Smooth muscle cell (in vitro differentiated cells): ENCODE measurements around the gene DPEP2. TPM values are rescaled to one million over a fixed set of nuclear protein-coding genes. Genes with fewer than 3 reads are reported as not detected.

ENCODE experiments used
- DNase-seq: peaks from one replicate; lab custom pipeline; 2025; ENCODE audit not compliant: unreplicated experiment; lab: John Stamatoyannopoulos, UW
- H2AFZ ChIP-seq: fragments of 200-600 bp; sonication (generic); 2 replicates; pipeline ENCODE4 v1.6.0; 2016; ENCODE audit warnings: antibody characterized with exemption, low read depth, mild to moderate bottlenecking
- H3F3A ChIP-seq: fragments of 200-600 bp; sonication (generic); 2 replicates; pipeline ENCODE4 v1.6.0; 2017; ENCODE audit warnings: antibody characterized with exemption, low read depth
- H3K27ac ChIP-seq: fragments of 200-600 bp; sonication (generic); 2 replicates; pipeline ENCODE4 v1.5.1; 2016; ENCODE audit warnings: low read depth, mild to moderate bottlenecking
- H3K27me3 ChIP-seq: fragments of 200-600 bp; sonication (generic); 2 replicates; pipeline ENCODE4 v1.6.1; 2016; ENCODE audit warnings: low read depth, mild to moderate bottlenecking
- H3K36me3 ChIP-seq: fragments of 200-600 bp; sonication (generic); 2 replicates; pipeline ENCODE4 v1.5.1; 2016; ENCODE audit warnings: low read depth
- H3K4me1 ChIP-seq: fragments of 200-600 bp; sonication (generic); 2 replicates; pipeline ENCODE4 v1.5.1; 2016; ENCODE audit warnings: low read depth
- H3K4me2 ChIP-seq: fragments of 200-600 bp; sonication (generic); 2 replicates; pipeline ENCODE4 v1.6.0; 2016; ENCODE audit warnings: mild to moderate bottlenecking
- H3K4me3 ChIP-seq: fragments of 200-600 bp; sonication (generic); 2 replicates; pipeline ENCODE4 v1.5.1; 2016; ENCODE audit warnings: mild to moderate bottlenecking
- H3K79me2 ChIP-seq: fragments of 200-600 bp; sonication (generic); 2 replicates; pipeline ENCODE4 v1.6.0; 2016; ENCODE audit warnings: low read depth, mild to moderate bottlenecking
- H3K9ac ChIP-seq: fragments of 200-600 bp; sonication (generic); 2 replicates; pipeline ENCODE4 v1.6.0; 2016; ENCODE audit warnings: low read depth
- H3K9me3 ChIP-seq: fragments of 200-600 bp; sonication (generic); replicated peaks from 2 replicates; pipeline ENCODE4 v1.5.1; 2016; ENCODE audit warnings: low read depth
- H4K20me1 ChIP-seq: fragments of 200-600 bp; sonication (generic); 2 replicates; pipeline ENCODE4 v1.6.0; 2016; ENCODE audit warnings: low read depth
- WGBS: methylation state at CpG from one replicate; pipeline ENCODE4 v1.1.7; 2016; ENCODE audit warnings: low lambda C conversion rate; 5-methylcytosine and 5-hydroxymethylcytosine counted together
- polyA plus RNA-seq: library from polyadenylated mRNA; unstranded; fragments of >200 nt; fragmentation: Nextera tagmentation; extraction: Ambion mirVana; gene quantifications from 2 replicates; pipeline ENCODE4 v1.2.1, GENCODE V29; 2016
- total RNA-seq: library from RNA; depleted of rRNA; stranded (reverse); fragments of >200 nt; gene quantifications from 2 replicates; pipeline ENCODE4 v1.2.3, GENCODE V29; 2014
- TF ChIP-seq, protein P1 (sequence below): fragments of 200-600 bp; sonication (generic); IDR thresholded peaks from 2 replicates; pipeline ENCODE4 v1.5.1; 2017; ENCODE audit warnings: borderline replicate concordance, mild to moderate bottlenecking, antibody characterized with exemption; ENCODE audit not compliant: insufficient read depth, poor library complexity, severe bottlenecking

Gene DPEP2
- total and polyA plus RNA-seq, 2 experiments from 2014 or later, result not detected

DNA sequence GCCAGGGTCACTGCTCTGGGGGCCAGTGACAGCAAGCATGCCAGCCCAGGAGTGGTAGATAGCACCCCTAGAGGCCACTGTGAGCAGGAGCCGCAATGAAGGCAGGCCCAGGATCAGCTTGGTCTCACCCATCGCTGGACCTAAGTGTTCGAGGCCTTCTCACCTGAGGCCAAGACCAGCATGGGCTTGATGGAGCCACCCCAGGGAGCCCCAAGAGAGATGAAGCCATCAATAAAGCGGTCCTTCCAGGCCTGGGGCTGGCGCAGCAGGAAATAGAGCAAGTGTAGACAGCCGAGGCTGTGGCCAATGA lies 57.1 kb downstream of the DPEP2 start:
- Histone ChIP-seq H3K4me2 (no peak overlapping the region), H2AFZ (no peak overlapping the region), H3K27me3 (no peaks in the 10 kb centered on the region), H3K9me3 (no peaks in the 10 kb centered on the region), H4K20me1 (peaks cover 83% of the 10 kb centered on the region), H3K27ac (no peak overlapping the region), H3K9ac (no peak overlapping the region), H3F3A (peaks cover 20% of the 10 kb centered on the region), H3K36me3 (no peaks in the 10 kb centered on the region), H3K4me1 (peaks cover under 1% of the 10 kb centered on the region), H3K79me2 (no peaks in the 10 kb centered on the region), H3K4me3 (no peak overlapping the region)
- TF ChIP-seq, protein P1, sequence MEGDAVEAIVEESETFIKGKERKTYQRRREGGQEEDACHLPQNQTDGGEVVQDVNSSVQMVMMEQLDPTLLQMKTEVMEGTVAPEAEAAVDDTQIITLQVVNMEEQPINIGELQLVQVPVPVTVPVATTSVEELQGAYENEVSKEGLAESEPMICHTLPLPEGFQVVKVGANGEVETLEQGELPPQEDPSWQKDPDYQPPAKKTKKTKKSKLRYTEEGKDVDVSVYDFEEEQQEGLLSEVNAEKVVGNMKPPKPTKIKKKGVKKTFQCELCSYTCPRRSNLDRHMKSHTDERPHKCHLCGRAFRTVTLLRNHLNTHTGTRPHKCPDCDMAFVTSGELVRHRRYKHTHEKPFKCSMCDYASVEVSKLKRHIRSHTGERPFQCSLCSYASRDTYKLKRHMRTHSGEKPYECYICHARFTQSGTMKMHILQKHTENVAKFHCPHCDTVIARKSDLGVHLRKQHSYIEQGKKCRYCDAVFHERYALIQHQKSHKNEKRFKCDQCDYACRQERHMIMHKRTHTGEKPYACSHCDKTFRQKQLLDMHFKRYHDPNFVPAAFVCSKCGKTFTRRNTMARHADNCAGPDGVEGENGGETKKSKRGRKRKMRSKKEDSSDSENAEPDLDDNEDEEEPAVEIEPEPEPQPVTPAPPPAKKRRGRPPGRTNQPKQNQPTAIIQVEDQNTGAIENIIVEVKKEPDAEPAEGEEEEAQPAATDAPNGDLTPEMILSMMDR, result peak; percentile 46
- DNase-seq, result no peak
- WGBS, result 86% methylated on average over 6 of the region's 6 CpGs

DNA sequence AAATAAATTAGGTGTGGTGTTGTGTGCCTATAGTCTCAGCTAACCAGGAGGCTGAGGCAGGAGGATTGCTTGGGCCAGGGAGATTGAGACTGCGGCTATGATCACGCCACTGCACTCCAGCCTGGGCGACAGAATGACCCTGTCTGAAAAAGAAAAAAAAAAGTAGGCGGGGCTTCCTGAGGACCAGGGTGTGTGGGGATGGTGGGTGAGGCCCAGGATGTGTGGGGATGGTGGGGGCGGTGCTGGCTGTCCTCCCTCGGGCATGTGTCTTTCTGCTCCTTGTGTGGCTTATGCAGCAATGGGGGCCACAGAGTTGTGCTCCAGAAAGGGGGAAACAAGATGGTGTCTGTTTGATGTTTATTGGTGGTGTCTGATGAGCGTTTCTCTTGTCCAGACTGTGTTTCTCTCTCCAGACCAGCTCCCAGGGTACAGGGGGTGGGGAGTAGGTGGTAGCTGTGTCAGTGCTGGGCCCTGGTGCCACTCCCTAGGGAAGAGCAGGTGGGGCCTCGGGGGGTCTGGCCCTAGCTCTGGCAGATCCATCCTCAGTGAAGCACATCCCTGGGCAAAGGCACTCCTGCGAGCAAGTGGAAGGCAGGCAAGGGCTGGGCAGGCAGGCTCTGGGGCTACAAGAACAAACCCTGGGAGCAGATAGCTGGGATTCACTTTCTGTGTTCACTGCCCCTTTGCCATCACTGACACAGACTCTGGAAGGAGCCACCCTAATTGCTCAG lies 57.6 kb downstream of the DPEP2 start:
- Histone ChIP-seq H3K9ac (no peak overlapping the region), H3K4me1 (peaks cover 4% of the 10 kb centered on the region), H3K79me2 (no peaks in the 10 kb centered on the region), H2AFZ (no peak overlapping the region), H3F3A (peaks cover 20% of the 10 kb centered on the region), H3K9me3 (no peaks in the 10 kb centered on the region), H3K27me3 (no peaks in the 10 kb centered on the region), H3K4me2 (no peak overlapping the region), H4K20me1 (peaks cover 77% of the 10 kb centered on the region), H3K27ac (no peak overlapping the region), H3K4me3 (no peak overlapping the region), H3K36me3 (no peaks in the 10 kb centered on the region)
- no peak for DNase-seq
- TF ChIP-seq, protein P1, result no peak
- WGBS, result 93% methylated on average over 9 of the region's 9 CpGs

- no peak for DNase-seq
- 100% methylated on average over 5 of the region's 5 CpGs for WGBS
- H3K9me3 ChIP-seq, result no peaks in the 10 kb centered on the region
- peaks cover 67% of the 10 kb centered on the region for H4K20me1 ChIP-seq
- no peak overlapping the region for H3K27ac ChIP-seq
- no peaks in the 10 kb centered on the region for H3K36me3 ChIP-seq
- no peak overlapping the region for H2AFZ ChIP-seq
- TF ChIP-seq, protein P1, result no peak
- no peak overlapping the region for H3K9ac ChIP-seq
- peaks cover 14% of the 10 kb centered on the region for H3F3A ChIP-seq
- peaks cover 4% of the 10 kb centered on the region for H3K4me1 ChIP-seq
- no peaks in the 10 kb centered on the region for H3K79me2 ChIP-seq
- no peaks in the 10 kb centered on the region for H3K27me3 ChIP-seq
- no peak overlapping the region for H3K4me2 ChIP-seq
- no peak overlapping the region for H3K4me3 ChIP-seq
Measured at GRCh38 chr16:67940446-67941089, 58.7 kb downstream of the DPEP2 start.
